Liver (tissue), 9 donors: ENCODE data around the gene SMYD3. TPM values are rescaled to one million over a fixed set of nuclear protein-coding genes. Genes with fewer than 3 reads are reported as not detected.

Source experiments
- DNase-seq: peaks from one replicate; pipeline ENCODE4 v3.0.0-alpha.2; 2017; ENCODE audit warnings: low spot score
- H3K27ac ChIP-seq, 2 donors: one replicate each; pipeline ENCODE4 v1.7.0; 2013; ENCODE audit warnings: inconsistent platforms in 2 of 2, low read length in 2 of 2, control low read depth in 1 of 2, low read depth in 1 of 2, mild to moderate bottlenecking in 1 of 2
- H3K27me3 ChIP-seq, 4 donors: one replicate each; pipeline versions ENCODE4 v1.6.1 to v1.7.0; 2013; ENCODE audit warnings: low read length in 3 of 4, inconsistent platforms in 1 of 4, mild to moderate bottlenecking in 1 of 4, moderate library complexity in 1 of 4; ENCODE audit not compliant: control insufficient read depth in 4 of 4, insufficient read depth in 4 of 4
- H3K36me3 ChIP-seq, 4 donors: one replicate each; pipeline versions ENCODE4 v1.6.1 to v1.7.0; 2013; ENCODE audit warnings: low read length in 3 of 4, mild to moderate bottlenecking in 3 of 4, low read depth in 1 of 4, moderate library complexity in 1 of 4; ENCODE audit not compliant: control insufficient read depth in 4 of 4, insufficient read depth in 3 of 4
- H3K4me1 ChIP-seq, 4 donors: one replicate each; pipeline versions ENCODE4 v1.6.1 to v1.7.0; 2013; ENCODE audit warnings: low read length in 3 of 4, mild to moderate bottlenecking in 3 of 4, moderate library complexity in 1 of 4; ENCODE audit not compliant: control insufficient read depth in 4 of 4, insufficient read depth in 4 of 4
- H3K4me3 ChIP-seq, 3 donors: one replicate each; pipeline versions ENCODE4 v1.6.1 to v1.7.0; 2013; ENCODE audit warnings: low read length in 3 of 3, control low read depth in 1 of 3, low read depth in 1 of 3, mild to moderate bottlenecking in 1 of 3
- H3K9ac ChIP-seq, 2 donors: one replicate each; pipeline ENCODE4 v1.7.0; 2013; ENCODE audit warnings: low read length in 2 of 2, mild to moderate bottlenecking in 2 of 2, moderate library complexity in 2 of 2, control low read depth in 1 of 2, low read depth in 1 of 2
- H3K9me3 ChIP-seq, 4 donors: one replicate each; pipeline versions ENCODE4 v1.6.1 to v1.7.0; 2013; ENCODE audit warnings: low read length in 3 of 4; ENCODE audit not compliant: control insufficient read depth in 4 of 4
- ATF3 ChIP-seq: IDR thresholded peaks from 2 replicates; pipeline ENCODE4 v1.6.1; 2016; ENCODE audit warnings: antibody characterized with exemption
- EGR1 ChIP-seq, 2 donors: IDR thresholded peaks; 2 replicates each; pipeline ENCODE4 v1.6.1; 2016 to 2018; ENCODE audit warnings: antibody characterized with exemption in 2 of 2, low read depth in 2 of 2
- FOXA1 ChIP-seq: IDR thresholded peaks from 2 replicates; pipeline ENCODE4 v1.6.1; 2016; ENCODE audit warnings: antibody characterized with exemption
- FOXA2 ChIP-seq: IDR thresholded peaks from 2 replicates; pipeline ENCODE4 v1.6.1; 2016; ENCODE audit warnings: antibody characterized with exemption
- GABPA ChIP-seq, 2 donors: IDR thresholded peaks in 1 of 2; conservative IDR thresholded peaks in 1 of 2; 2 replicates each; pipeline ENCODE4 v1.6.1; 2016; ENCODE audit warnings: antibody characterized with exemption in 2 of 2, mild to moderate bottlenecking in 1 of 2, moderate library complexity in 1 of 2
- HNF4A ChIP-seq, 2 donors: conservative IDR thresholded peaks; 2 replicates each; pipeline ENCODE4 v1.6.1; 2016; ENCODE audit warnings: antibody characterized with exemption in 2 of 2, mild to moderate bottlenecking in 2 of 2
- HNF4G ChIP-seq: IDR thresholded peaks from 2 replicates; pipeline ENCODE4 v1.6.1; 2016; ENCODE audit warnings: antibody characterized with exemption
- JUND ChIP-seq, 2 donors: IDR thresholded peaks; 2 replicates each; pipeline ENCODE4 v1.6.1; 2016; ENCODE audit warnings: antibody characterized with exemption in 2 of 2
- MAX ChIP-seq: IDR thresholded peaks from 2 replicates; pipeline ENCODE4 v1.6.1; 2016; ENCODE audit warnings: antibody characterized with exemption
- NR2F2 ChIP-seq: IDR thresholded peaks from 2 replicates; pipeline ENCODE4 v1.6.1; 2016; ENCODE audit warnings: antibody characterized with exemption
- RAD21 ChIP-seq, 2 donors: IDR thresholded peaks; 2 replicates each; pipeline ENCODE4 v1.6.1; 2016; ENCODE audit warnings: antibody characterized with exemption in 2 of 2, mild to moderate bottlenecking in 2 of 2
- REST ChIP-seq: IDR thresholded peaks from 2 replicates; pipeline ENCODE4 v1.6.1; 2016; ENCODE audit warnings: antibody characterized with exemption, mild to moderate bottlenecking
- RXRA ChIP-seq, 2 donors: IDR thresholded peaks; 2 replicates each; pipeline ENCODE4 v1.6.1; 2017 to 2018; ENCODE audit warnings: antibody characterized with exemption in 2 of 2, mild to moderate bottlenecking in 1 of 2
- SP1 ChIP-seq: IDR thresholded peaks from 2 replicates; pipeline ENCODE4 v1.6.1; 2018; ENCODE audit warnings: antibody characterized with exemption, mild to moderate bottlenecking
- TAF1 ChIP-seq: conservative IDR thresholded peaks from 2 replicates; pipeline ENCODE4 v1.6.1; 2016; ENCODE audit warnings: antibody characterized with exemption, mild to moderate bottlenecking
- YY1 ChIP-seq: IDR thresholded peaks from 2 replicates; pipeline ENCODE4 v1.6.1; 2016; ENCODE audit warnings: antibody characterized with exemption, mild to moderate bottlenecking
- ZBTB33 ChIP-seq: IDR thresholded peaks from 2 replicates; pipeline ENCODE4 v1.6.1; 2016; ENCODE audit warnings: antibody characterized with exemption
- WGBS: extraction: QIAGEN DNeasy Blood & Tissue Kit; methylation state at CpG from one replicate; pipeline ENCODE4 v1.1.7; 2013; 5-methylcytosine and 5-hydroxymethylcytosine counted together
- polyA plus RNA-seq, 2 donors: library from polyadenylated mRNA; stranded (reverse) in 1 of 2; unstranded in 1 of 2; fragments of 200-250 nt in 1 of 2; fragments of >200 nt in 1 of 2; fragmentation: Nextera tagmentation in 1 of 2; extraction: Ambion mirVana in 1 of 2; gene quantifications; one replicate each; pipeline versions ENCODE4 v1.2.1 to v1.2.3, GENCODE V29; 2013 to 2015
- total RNA-seq, 2 donors: library from RNA; depleted of rRNA; stranded (reverse); fragments of >200 nt; gene quantifications; one replicate each; pipeline ENCODE4 v1.2.3, GENCODE V29; 2014
- donor health status: healthy.
- donor health status: healthy.
- donor health status: healthy.
- donor health status: healthy.
- donor health status: healthy.

The SMYD3 gene
- total and polyA plus RNA-seq, 4 donors, result 3.1 to 9.1 (median 8.0) TPM

GRCh38 chr1:246416261-246416660 is 90.8 kb downstream of the SMYD3 start:
- no peak for DNase-seq
- Histone ChIP-seq H3K4me1 (no peaks in the 10 kb centered on the region), H3K36me3 (peaks cover 0 to 4% (median 0%) of the 10 kb centered on the region in 4 donors), H3K4me3 (no peak overlapping the region), H3K9me3 (no peaks in the 10 kb centered on the region), H3K27me3 (no peaks in the 10 kb centered on the region), H3K27ac (no peak overlapping the region), H3K9ac (no peak overlapping the region)
- TF ChIP-seq FOXA2 (no peak), MAX (no peak), RXRA (IDR thresholded peaks at IDR 0.05) (no peak), NR2F2 (no peak), RAD21 (IDR thresholded peaks at IDR 0.05) (no peak), ZBTB33 (no peak), EGR1 (IDR thresholded peaks at IDR 0.05; ENCODE audit: low read depth in 2 of 2) (no peak), GABPA (IDR thresholded peaks at IDR 0.05 in 1 of 2, conservative IDR thresholded peaks at IDR 0.05 in 1 of 2) (no peak), HNF4A (conservative IDR thresholded peaks at IDR 0.05) (no peak), JUND (IDR thresholded peaks at IDR 0.05) (no peak), REST (no peak), FOXA1 (no peak), YY1 (no peak), HNF4G (no peak), SP1 (no peak), ATF3 (no peak)
- WGBS, result 84% methylated on average over 1 of the region's 1 CpG

- TF ChIP-seq SP1 (no peak), TAF1 (no peak), FOXA1 (no peak), RXRA (IDR thresholded peaks at IDR 0.05) (no peak), ZBTB33 (no peak), JUND (IDR thresholded peaks at IDR 0.05) (no peak), MAX (no peak), HNF4G (no peak), FOXA2 (no peak), RAD21 (IDR thresholded peaks at IDR 0.05) (no peak), REST (no peak), NR2F2 (no peak)
These were observed 92.1 kb downstream of the SMYD3 start for GRCh38 chr1:246415028-246415427.

More at GRCh38 chr1:246415028-246415427, 92.1 kb downstream of the SMYD3 start:
- H3K27me3 ChIP-seq, result no peaks in the 10 kb centered on the region
- no peak overlapping the region for H3K4me3 ChIP-seq
- H3K4me1 ChIP-seq, result no peaks in the 10 kb centered on the region
- no peak for DNase-seq
- H3K9ac ChIP-seq, result no peak overlapping the region
- H3K36me3 ChIP-seq, result peaks cover 0 to 4% (median 0%) of the 10 kb centered on the region in 4 donors
- 97% methylated on average over 2 of the region's 2 CpGs for WGBS
- no peaks in the 10 kb centered on the region for H3K9me3 ChIP-seq
- no peak overlapping the region for H3K27ac ChIP-seq
